ENCODE results near the gene PKMYT1. TPM values are rescaled to one million over a fixed set of nuclear protein-coding genes. Genes with fewer than 3 reads are reported as not detected.

The PKMYT1 gene
- total RNA-seq, 4 donors from 2014 or later: 0.81 to 0.88 TPM; not detected in 2

GRCh38 chr16:2974319-2975056, 5.8 kb downstream of the PKMYT1 start:
- H3K9me3 ChIP-seq: no peaks in the 10 kb centered on the region
- WGBS, 2 donors: 94 to 100% methylated on average over 2 to 7 of the region's 15 CpGs
- no peaks in the 10 kb centered on the region for H3K27me3 ChIP-seq
- H3K4me3 ChIP-seq (replicated peaks in 1 of 3): no peak overlapping the region
- no peaks in the 10 kb centered on the region for H3K36me3 ChIP-seq
- intact Hi-C loops (cut with DNase I): no loop called here
- DNase-seq: no peak
- TF ChIP-seq POLR2A (IDR thresholded peaks at IDR 0.05) (no peak), CTCF (IDR thresholded peaks at IDR 0.05) (no peak)
- H3K4me1 ChIP-seq: peaks cover 13 to 30% of the 10 kb centered on the region in 2 donors
- no peak overlapping the region for H3K27ac ChIP-seq

GRCh38 chr16:2973605-2974318, 6.5 kb downstream of the PKMYT1 start:
- H3K4me3 ChIP-seq (replicated peaks in 1 of 3): no peak overlapping the region
- intact Hi-C loops (cut with DNase I): no loop called here
- H3K4me1 ChIP-seq: peaks cover 15 to 31% of the 10 kb centered on the region in 2 donors
- H3K27ac ChIP-seq: no peak overlapping the region
- H3K36me3 ChIP-seq: no peaks in the 10 kb centered on the region
- DNase-seq: no peak
- 30 to 80% methylated on average over 2 to 11 of the region's 17 CpGs for WGBS, 2 donors
- no peaks in the 10 kb centered on the region for H3K9me3 ChIP-seq
- no peaks in the 10 kb centered on the region for H3K27me3 ChIP-seq
- TF ChIP-seq POLR2A (IDR thresholded peaks at IDR 0.05): no peak

- peak; percentile 78 to 83 for DNase-seq
- no peaks in the 10 kb centered on the region for H3K9me3 ChIP-seq
- TF ChIP-seq POLR2A (IDR thresholded peaks at IDR 0.05) (no peak), CTCF (IDR thresholded peaks at IDR 0.05) (no peak)
- 29 to 58% methylated on average over 4 of the region's 5 CpGs for WGBS, 2 donors
- H3K4me3 ChIP-seq (replicated peaks in 1 of 3): no peak overlapping the region
- no peak overlapping the region for H3K27ac ChIP-seq
- H3K36me3 ChIP-seq: no peaks in the 10 kb centered on the region
- no peaks in the 10 kb centered on the region for H3K27me3 ChIP-seq
- peaks cover 20 to 38% of the 10 kb centered on the region in 2 donors for H3K4me1 ChIP-seq
- intact Hi-C loops (cut with DNase I): no loop called here
These were observed 7.2 kb downstream of the PKMYT1 start for GRCh38 chr16:2973093-2973492.

GRCh38 chr16:2971985-2972784, 8.1 kb downstream of the PKMYT1 start:
- Histone ChIP-seq H3K27me3 (peaks cover 3% of the 10 kb centered on the region), H3K4me1 (peaks cover 20 to 37% of the 10 kb centered on the region in 2 donors), H3K9me3 (no peaks in the 10 kb centered on the region), H3K27ac (no peak overlapping the region), H3K36me3 (no peaks in the 10 kb centered on the region), H3K4me3 (replicated peaks in 1 of 3) (no peak overlapping the region)
- no peak for DNase-seq
- 83 to 89% methylated on average over 10 to 13 of the region's 15 CpGs for WGBS, 2 donors
- intact Hi-C loops (cut with DNase I): no loop called here
- no peak for TF ChIP-seq CTCF (IDR thresholded peaks at IDR 0.05)

GRCh38 chr16:2971134-2971984, 8.9 kb downstream of the PKMYT1 start:
- H3K36me3 ChIP-seq: no peaks in the 10 kb centered on the region
- no peaks in the 10 kb centered on the region for H3K9me3 ChIP-seq
- no peak for DNase-seq
- H3K4me3 ChIP-seq (replicated peaks in 1 of 3): no peak overlapping the region
- WGBS, 2 donors: 94 to 96% methylated on average over 15 to 20 of the region's 35 CpGs
- TF ChIP-seq POLR2A (IDR thresholded peaks at IDR 0.05): no peak
- no peak for TF ChIP-seq CTCF (IDR thresholded peaks at IDR 0.05)
- H3K27ac ChIP-seq: no peak overlapping the region
- peaks cover 25 to 45% of the 10 kb centered on the region in 2 donors for H3K4me1 ChIP-seq
- intact Hi-C loops (cut with DNase I): no loop called here
- peaks cover 12% of the 10 kb centered on the region for H3K27me3 ChIP-seq

Measured in thyroid gland (tissue), 4 donors.